Glutamatergic neuron (in vitro differentiated cells): ENCODE results near the gene KLHL4. TPM values are rescaled to one million over a fixed set of nuclear protein-coding genes. Genes with fewer than 3 reads are reported as not detected.

ENCODE experiments used
- DNase-seq: peaks from one replicate; pipeline ENCODE4 v3.0.0; 2022
- H3K27ac Mint-ChIP-seq: one replicate; pipeline ENCODE4 v1.8.0; 2020; ENCODE audit warnings: mild to moderate bottlenecking, mixed read lengths, inconsistent platforms; ENCODE audit not compliant: unreplicated experiment
- H3K27me3 Mint-ChIP-seq: one replicate; pipeline ENCODE4 v1.8.0; 2020; ENCODE audit warnings: mild to moderate bottlenecking, moderate library complexity, mixed read lengths, inconsistent platforms; ENCODE audit not compliant: unreplicated experiment
- H3K36me3 Mint-ChIP-seq: one replicate; pipeline ENCODE4 v1.8.0; 2020; ENCODE audit warnings: mild to moderate bottlenecking, mixed read lengths, inconsistent platforms; ENCODE audit not compliant: unreplicated experiment
- H3K4me1 Mint-ChIP-seq: one replicate; pipeline ENCODE4 v1.8.0; 2020; ENCODE audit warnings: mild to moderate bottlenecking, low read depth, mixed read lengths, inconsistent platforms; ENCODE audit not compliant: unreplicated experiment
- H3K4me3 Mint-ChIP-seq: one replicate; pipeline ENCODE4 v1.8.0; 2020; ENCODE audit warnings: mild to moderate bottlenecking, mixed read lengths, inconsistent platforms; ENCODE audit not compliant: unreplicated experiment
- H3K9me3 Mint-ChIP-seq: one replicate; pipeline ENCODE4 v1.8.0; 2020; ENCODE audit warnings: mild to moderate bottlenecking, moderate library complexity, mixed read lengths, inconsistent platforms; ENCODE audit not compliant: unreplicated experiment
- CTCF ChIP-seq: fragments of 200-600 bp; sonication (generic); IDR thresholded peaks from one replicate; pipeline ENCODE4 v1.5.0; 2021; ENCODE audit not compliant: partially characterized antibody, unreplicated experiment
- total RNA-seq: library from RNA; stranded (reverse); fragmentation: NEBNext Ultra II Directional; extraction: Animal tissue kit (Norgen Biotek cat#: 25700); gene quantifications from one replicate; pipeline ENCODE4 v1.2.1, GENCODE V29; 2021; ENCODE audit not compliant: unreplicated experiment

The KLHL4 gene
- total RNA-seq, 1 donor from 2014 or later, result 39.9 TPM

- no peak for DNase-seq
- Mint-ChIP-seq H3K36me3 (no peaks in the 10 kb centered on the region), H3K27me3 (no peaks in the 10 kb centered on the region), H3K4me3 (no peak overlapping the region), H3K9me3 (no peaks in the 10 kb centered on the region), H3K27ac (no peak overlapping the region), H3K4me1 (no peaks in the 10 kb centered on the region)
- TF ChIP-seq CTCF, result no peak
These were observed 10.9 kb downstream of the KLHL4 start for GRCh38 chrX:87528487-87528886.

GRCh38 chrX:87571964-87572363 is 54.4 kb downstream of the KLHL4 start:
- Mint-ChIP-seq H3K4me1 (peaks cover 2% of the 10 kb centered on the region), H3K36me3 (no peaks in the 10 kb centered on the region), H3K9me3 (peaks cover 2% of the 10 kb centered on the region), H3K4me3 (no peak overlapping the region), H3K27ac (no peak overlapping the region), H3K27me3 (no peaks in the 10 kb centered on the region)
- no peak for TF ChIP-seq CTCF
- no peak for DNase-seq

GRCh38 chrX:87572901-87573300 is 55.3 kb downstream of the KLHL4 start:
- Mint-ChIP-seq H3K36me3 (no peaks in the 10 kb centered on the region), H3K4me3 (no peak overlapping the region), H3K27me3 (no peaks in the 10 kb centered on the region), H3K9me3 (peaks cover 2% of the 10 kb centered on the region), H3K27ac (no peak overlapping the region), H3K4me1 (peaks cover 2% of the 10 kb centered on the region)
- TF ChIP-seq CTCF, result no peak
- no peak for DNase-seq

DNA sequence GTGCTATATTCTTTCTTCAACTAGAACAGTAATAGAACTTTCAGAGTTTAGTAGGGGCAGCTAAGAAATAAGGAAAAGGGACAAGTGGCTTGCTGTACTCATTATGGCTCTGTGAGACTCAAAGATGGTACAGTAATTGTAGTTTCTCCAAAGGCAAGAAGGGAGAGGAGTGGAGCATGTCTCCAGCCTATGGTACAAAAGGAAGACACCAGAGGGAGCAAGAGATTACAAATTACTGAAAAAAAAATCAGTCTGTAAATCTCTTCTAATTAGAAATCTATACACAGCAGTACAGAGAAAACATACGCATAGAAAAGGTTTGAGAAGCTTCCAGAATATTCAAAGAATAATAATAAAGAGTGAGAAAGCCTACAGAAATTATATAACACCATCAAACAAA is 61.4 kb downstream of the KLHL4 start:
- Mint-ChIP-seq H3K27ac (no peak overlapping the region), H3K4me3 (no peak overlapping the region), H3K9me3 (no peaks in the 10 kb centered on the region), H3K4me1 (peaks cover 8% of the 10 kb centered on the region), H3K27me3 (peaks cover under 1% of the 10 kb centered on the region), H3K36me3 (no peaks in the 10 kb centered on the region)
- DNase-seq, result no peak
- TF ChIP-seq CTCF, result no peak

GRCh38 chrX:87580862-87581261 is 63.3 kb downstream of the KLHL4 start:
- Mint-ChIP-seq H3K4me1 (peaks cover 6% of the 10 kb centered on the region), H3K4me3 (no peak overlapping the region), H3K27me3 (peaks cover 2% of the 10 kb centered on the region), H3K27ac (no peak overlapping the region), H3K36me3 (no peaks in the 10 kb centered on the region), H3K9me3 (no peaks in the 10 kb centered on the region)
- no peak for TF ChIP-seq CTCF
- no peak for DNase-seq
